Stomach smooth muscle (tissue), 2 donors: ENCODE results near the gene CTCFL.

ENCODE experiments used
- H3K27ac ChIP-seq: one replicate; pipeline ENCODE4 v1.7.0; 2013; ENCODE audit warnings: mild to moderate bottlenecking, low read length, inconsistent platforms
- H3K27me3 ChIP-seq, 2 donors: one replicate each; pipeline ENCODE4 v1.7.0; 2013; ENCODE audit warnings: low read length in 2 of 2; ENCODE audit not compliant: insufficient read depth in 2 of 2, control insufficient read depth in 1 of 2
- H3K36me3 ChIP-seq, 2 donors: one replicate each; pipeline ENCODE4 v1.7.0; 2013; ENCODE audit warnings: low read length in 2 of 2; ENCODE audit not compliant: control insufficient read depth in 2 of 2, insufficient read depth in 2 of 2
- H3K4me1 ChIP-seq: one replicate; pipeline ENCODE4 v1.7.0; 2013; ENCODE audit warnings: low read length; ENCODE audit not compliant: control insufficient read depth, insufficient read depth
- H3K4me3 ChIP-seq, 2 donors: one replicate each; pipeline ENCODE4 v1.7.0; 2013; ENCODE audit warnings: low read length in 2 of 2
- H3K9ac ChIP-seq, 2 donors: one replicate each; pipeline ENCODE4 v1.7.0; 2013; ENCODE audit warnings: low read length in 2 of 2, mild to moderate bottlenecking in 1 of 2
- H3K9me3 ChIP-seq, 2 donors: one replicate each; pipeline ENCODE4 v1.7.0; 2013; ENCODE audit warnings: low read length in 2 of 2; ENCODE audit not compliant: control insufficient read depth in 2 of 2
- donor health status: healthy.
- donor health status: Pancreatic carcinoma.

Gene CTCFL

GRCh38 chr20:57559658-57560553 lies 35.0 kb upstream of the CTCFL start:
- Histone ChIP-seq H3K4me3 (no peak overlapping the region), H3K36me3 (no peaks in the 10 kb centered on the region), H3K9me3 (no peaks in the 10 kb centered on the region), H3K4me1 (peaks cover 4% of the 10 kb centered on the region), H3K27me3 (peaks cover 4 to 5% of the 10 kb centered on the region in 2 donors), H3K27ac (no peak overlapping the region), H3K9ac (no peak overlapping the region)

GRCh38 chr20:57559289-57559634 lies 34.3 kb upstream of the CTCFL start:
- Histone ChIP-seq H3K9ac (no peak overlapping the region), H3K4me3 (no peak overlapping the region), H3K36me3 (no peaks in the 10 kb centered on the region), H3K27me3 (peaks cover 4 to 7% of the 10 kb centered on the region in 2 donors), H3K27ac (no peak overlapping the region), H3K9me3 (no peaks in the 10 kb centered on the region), H3K4me1 (peaks cover 4% of the 10 kb centered on the region)

- Histone ChIP-seq H3K9me3 (no peaks in the 10 kb centered on the region), H3K27me3 (peaks cover 4 to 7% of the 10 kb centered on the region in 2 donors), H3K9ac (no peak overlapping the region), H3K27ac (no peak overlapping the region), H3K36me3 (no peaks in the 10 kb centered on the region), H3K4me1 (peaks cover 4% of the 10 kb centered on the region), H3K4me3 (no peak overlapping the region)
Measured at GRCh38 chr20:57558614-57559288, 33.8 kb upstream of the CTCFL start.

GRCh38 chr20:57557926-57558613 lies 33.1 kb upstream of the CTCFL start:
- peaks cover 4% of the 10 kb centered on the region for H3K4me1 ChIP-seq
- H3K4me3 ChIP-seq: no peak overlapping the region
- no peak overlapping the region for H3K9ac ChIP-seq
- H3K9me3 ChIP-seq: no peaks in the 10 kb centered on the region
- H3K27me3 ChIP-seq: peaks cover 4 to 7% of the 10 kb centered on the region in 2 donors
- H3K27ac ChIP-seq: no peak overlapping the region
- no peaks in the 10 kb centered on the region for H3K36me3 ChIP-seq

GRCh38 chr20:57556980-57557274 lies 32.0 kb upstream of the CTCFL start:
- Histone ChIP-seq H3K9me3 (no peaks in the 10 kb centered on the region), H3K9ac (no peak overlapping the region), H3K27me3 (peaks cover 4 to 7% of the 10 kb centered on the region in 2 donors), H3K4me1 (peaks cover 6% of the 10 kb centered on the region), H3K27ac (no peak overlapping the region), H3K36me3 (no peaks in the 10 kb centered on the region), H3K4me3 (no peak overlapping the region)

- no peak overlapping the region for H3K27ac ChIP-seq
- H3K9ac ChIP-seq: no peak overlapping the region
- H3K9me3 ChIP-seq: no peaks in the 10 kb centered on the region
- no peaks in the 10 kb centered on the region for H3K36me3 ChIP-seq
- H3K4me1 ChIP-seq: peaks cover 3% of the 10 kb centered on the region
- H3K27me3 ChIP-seq: peaks cover 4 to 11% of the 10 kb centered on the region in 2 donors
- H3K4me3 ChIP-seq: no peak overlapping the region
Measured at GRCh38 chr20:57555457-57556184, 30.7 kb upstream of the CTCFL start.

GRCh38 chr20:57553376-57554018 lies 28.6 kb upstream of the CTCFL start:
- no peaks in the 10 kb centered on the region for H3K9me3 ChIP-seq
- no peak overlapping the region for H3K27ac ChIP-seq
- no peaks in the 10 kb centered on the region for H3K36me3 ChIP-seq
- H3K27me3 ChIP-seq: peaks cover 3 to 11% of the 10 kb centered on the region in 2 donors
- H3K4me3 ChIP-seq: no peak overlapping the region
- peaks cover 2% of the 10 kb centered on the region for H3K4me1 ChIP-seq
- H3K9ac ChIP-seq: no peak overlapping the region

GRCh38 chr20:57552471-57552870 lies 27.5 kb upstream of the CTCFL start:
- no peak overlapping the region for H3K9ac ChIP-seq
- no peak overlapping the region for H3K27ac ChIP-seq
- H3K27me3 ChIP-seq: peaks cover 3 to 11% of the 10 kb centered on the region in 2 donors
- H3K4me1 ChIP-seq: peaks cover 4% of the 10 kb centered on the region
- H3K9me3 ChIP-seq: no peaks in the 10 kb centered on the region
- H3K4me3 ChIP-seq: no peak overlapping the region
- H3K36me3 ChIP-seq: no peaks in the 10 kb centered on the region

- Histone ChIP-seq H3K9ac (no peak overlapping the region), H3K9me3 (no peaks in the 10 kb centered on the region), H3K27me3 (peaks cover 0 to 4% of the 10 kb centered on the region in 2 donors), H3K4me3 (no peak overlapping the region), H3K4me1 (peaks cover 6% of the 10 kb centered on the region), H3K27ac (no peak overlapping the region), H3K36me3 (no peaks in the 10 kb centered on the region)
Measured at GRCh38 chr20:57548177-57549058, 23.5 kb upstream of the CTCFL start.
